Activated T-cell treated with anti-CD3 and anti-CD28 coated beads, Interleukin-2, amount 50 U/mL, for 48 hours (primary cell): ENCODE data around the gene KCNB1.
A peak's percentile ranks its signal among the peaks of the same experiment; 100 is the strongest.

ENCODE experiments used
- DNase-seq, 2 experiments: peaks; one replicate each; pipeline ENCODE4 v3.0.0-alpha.2; 2020

Gene KCNB1

DNA sequence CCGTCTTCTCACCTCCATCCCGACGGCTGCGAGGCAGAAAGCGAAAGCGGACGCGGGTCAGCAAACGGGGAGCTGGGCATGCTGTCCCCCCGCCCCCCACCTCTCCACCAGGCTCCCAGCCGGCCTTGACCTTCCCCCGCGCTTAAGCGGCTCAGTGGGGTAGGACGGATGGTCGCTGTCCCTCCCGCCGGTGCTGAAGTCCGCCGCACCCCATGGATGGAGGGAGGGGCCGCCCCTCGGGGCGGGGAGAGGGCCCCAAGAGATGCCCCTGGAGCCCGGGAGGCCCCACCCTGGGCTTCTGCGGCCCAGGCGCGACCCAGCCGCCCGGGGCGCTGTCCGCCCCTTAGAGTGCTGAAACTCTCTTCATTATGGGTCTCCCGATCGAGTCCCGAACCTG lies at the start of gene KCNB1:
KCNB1 (minus strand) TSS at position 48 of the 397 bp plus-strand sequence. CDS start 188 bp downstream, outside the sequence.
- DNase-seq: peak; percentile 54 to 61

DNA sequence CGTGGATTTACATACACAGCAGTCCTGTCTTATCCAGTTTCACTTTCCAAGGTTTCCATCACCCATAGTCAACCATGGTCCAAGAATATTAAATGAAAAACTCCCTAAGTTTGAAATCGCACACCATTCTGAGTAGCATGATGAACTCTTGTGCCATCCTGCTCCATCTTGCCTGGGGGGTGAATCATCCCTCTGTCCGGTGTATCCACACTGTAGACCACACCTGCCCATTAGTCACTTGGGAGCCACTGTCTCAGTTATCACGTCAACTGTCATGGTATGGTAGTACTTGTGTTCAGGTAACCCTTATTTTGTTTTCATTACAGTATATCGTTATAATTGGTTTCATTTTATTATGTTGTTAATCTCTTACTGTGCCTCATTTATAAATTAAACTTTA lies 47.0 kb upstream of the KCNB1 start:
- DNase-seq: no peak

DNA sequence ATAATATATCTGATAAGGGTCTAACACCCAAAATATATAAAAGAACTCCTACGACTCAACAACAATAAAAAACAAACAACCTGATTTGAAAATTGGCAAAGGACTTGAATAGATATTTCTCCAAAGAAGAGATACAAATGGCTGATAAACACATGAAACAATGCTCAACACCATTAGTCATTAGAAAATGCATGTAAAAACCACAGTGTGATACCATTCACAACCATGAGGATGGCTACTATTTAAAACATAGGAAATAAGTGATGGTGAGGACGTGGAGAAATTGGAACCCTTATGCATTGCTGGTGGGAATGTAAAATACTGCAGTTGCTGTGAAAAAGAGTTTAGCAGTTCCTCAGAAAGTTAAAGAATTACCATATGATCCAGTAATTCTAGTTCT lies 44.1 kb upstream of the KCNB1 start:
- no peak for DNase-seq

DNA sequence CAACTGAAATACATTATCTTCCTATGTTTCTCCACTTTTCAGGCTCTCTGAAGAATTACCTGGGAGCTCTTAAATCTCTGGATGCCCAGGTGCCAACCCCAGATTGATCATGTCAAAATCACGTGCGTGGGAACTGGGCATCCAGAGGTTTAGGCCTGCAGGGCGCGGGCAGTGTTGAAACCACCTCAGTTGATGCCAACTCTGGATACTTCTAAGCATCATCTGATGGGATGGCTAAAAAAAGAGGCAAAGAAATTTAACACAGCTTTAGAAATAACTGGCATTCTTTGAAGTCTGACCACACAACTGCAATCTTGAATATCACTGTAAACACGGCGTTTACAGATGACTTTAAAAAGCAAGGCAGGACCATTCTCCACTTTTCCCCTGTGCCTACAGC lies 43.6 kb upstream of the KCNB1 start:
- DNase-seq: no peak

DNA sequence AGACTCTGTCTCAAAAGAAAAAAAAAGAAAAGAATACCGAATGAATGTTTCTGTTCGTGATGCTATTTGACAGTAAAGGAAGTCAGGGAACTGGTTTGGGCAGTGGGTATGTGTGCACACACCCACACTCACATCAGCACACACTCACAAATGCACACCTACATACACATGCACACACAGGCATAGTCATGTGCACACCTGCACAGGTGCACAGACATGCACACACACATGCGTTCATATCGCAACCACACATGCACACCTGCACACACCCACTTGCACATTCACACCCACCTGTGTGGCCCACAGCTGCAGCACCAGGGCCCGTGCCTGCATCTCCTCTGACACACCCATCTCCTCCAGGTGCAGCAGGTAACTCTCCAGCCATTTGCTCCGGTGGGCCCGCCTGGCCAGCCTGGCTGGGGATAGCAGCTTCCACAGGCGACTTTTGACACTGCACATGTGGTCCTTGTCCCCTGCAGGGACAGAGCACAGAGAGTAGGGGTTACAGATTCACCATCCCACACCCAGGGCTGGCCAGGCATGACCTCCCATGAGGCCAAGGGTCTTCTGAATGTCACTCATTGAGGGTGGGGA lies 41.4 kb upstream of the KCNB1 start:
- no peak for DNase-seq

DNA sequence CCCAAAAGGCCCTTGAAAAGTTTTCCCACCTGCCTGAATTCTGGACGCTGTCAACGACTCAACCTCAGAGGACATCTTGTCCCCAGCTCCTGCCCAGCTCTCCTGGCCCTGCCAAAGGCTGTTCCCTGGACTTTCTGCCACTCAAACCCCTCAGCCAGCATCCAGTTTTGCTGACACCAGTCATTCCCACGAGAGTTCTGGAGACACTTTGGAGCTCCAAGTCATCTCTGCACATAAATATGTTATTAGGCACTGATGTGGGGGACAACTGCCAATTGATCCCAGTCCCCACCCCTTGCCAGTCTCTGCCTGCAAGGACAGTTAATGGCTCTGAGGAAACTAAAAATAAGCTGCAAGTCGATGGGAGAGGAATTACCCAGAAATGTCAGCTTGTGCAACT lies 38.9 kb upstream of the KCNB1 start:
- DNase-seq: no peak

- no peak for DNase-seq
Observed at GRCh38 chr20:49519777-49520359, 37.4 kb upstream of the KCNB1 start.

DNA sequence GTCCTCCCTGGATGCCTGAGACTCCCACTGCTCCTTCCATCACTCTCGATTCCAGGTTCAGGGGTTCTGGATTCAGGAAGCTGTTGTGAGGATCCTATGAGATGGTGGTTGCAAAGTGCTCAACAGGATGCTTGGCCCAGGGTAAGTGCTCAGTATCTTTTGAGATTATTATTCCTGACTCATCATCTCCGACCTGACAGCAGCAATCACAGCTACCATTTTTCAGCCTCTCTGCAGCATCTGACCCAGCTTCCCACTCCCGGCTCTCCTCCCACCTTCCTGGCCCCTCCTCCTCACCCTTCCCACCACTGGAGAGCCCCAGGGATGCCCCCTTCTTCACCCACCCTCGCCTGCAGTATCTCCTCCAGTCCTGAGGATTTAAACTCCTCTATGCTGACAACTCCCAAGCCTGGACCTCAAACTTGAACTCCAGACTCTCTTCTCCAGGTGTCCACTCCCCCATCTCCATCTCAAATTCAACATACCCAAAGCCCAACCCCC lies 36.8 kb upstream of the KCNB1 start:
- no peak for DNase-seq

GRCh38 chr20:49518576-49518975 lies 36.1 kb upstream of the KCNB1 start:
- no peak for DNase-seq

DNA sequence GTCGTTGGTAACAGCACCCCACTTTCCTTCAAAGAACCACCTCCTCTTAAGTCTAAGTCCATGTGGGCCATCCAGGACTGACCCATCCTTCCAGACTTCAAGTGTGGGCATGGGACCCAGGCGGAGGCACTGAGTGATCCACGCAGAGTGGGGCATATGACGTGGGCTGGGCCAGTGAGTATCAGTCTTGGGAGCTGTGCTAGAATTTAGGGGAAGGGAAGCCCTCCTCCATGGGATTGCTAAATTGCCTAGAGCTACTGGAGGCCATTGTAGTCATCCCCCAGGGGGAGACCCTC lies 35.3 kb upstream of the KCNB1 start:
- no peak for DNase-seq

DNA sequence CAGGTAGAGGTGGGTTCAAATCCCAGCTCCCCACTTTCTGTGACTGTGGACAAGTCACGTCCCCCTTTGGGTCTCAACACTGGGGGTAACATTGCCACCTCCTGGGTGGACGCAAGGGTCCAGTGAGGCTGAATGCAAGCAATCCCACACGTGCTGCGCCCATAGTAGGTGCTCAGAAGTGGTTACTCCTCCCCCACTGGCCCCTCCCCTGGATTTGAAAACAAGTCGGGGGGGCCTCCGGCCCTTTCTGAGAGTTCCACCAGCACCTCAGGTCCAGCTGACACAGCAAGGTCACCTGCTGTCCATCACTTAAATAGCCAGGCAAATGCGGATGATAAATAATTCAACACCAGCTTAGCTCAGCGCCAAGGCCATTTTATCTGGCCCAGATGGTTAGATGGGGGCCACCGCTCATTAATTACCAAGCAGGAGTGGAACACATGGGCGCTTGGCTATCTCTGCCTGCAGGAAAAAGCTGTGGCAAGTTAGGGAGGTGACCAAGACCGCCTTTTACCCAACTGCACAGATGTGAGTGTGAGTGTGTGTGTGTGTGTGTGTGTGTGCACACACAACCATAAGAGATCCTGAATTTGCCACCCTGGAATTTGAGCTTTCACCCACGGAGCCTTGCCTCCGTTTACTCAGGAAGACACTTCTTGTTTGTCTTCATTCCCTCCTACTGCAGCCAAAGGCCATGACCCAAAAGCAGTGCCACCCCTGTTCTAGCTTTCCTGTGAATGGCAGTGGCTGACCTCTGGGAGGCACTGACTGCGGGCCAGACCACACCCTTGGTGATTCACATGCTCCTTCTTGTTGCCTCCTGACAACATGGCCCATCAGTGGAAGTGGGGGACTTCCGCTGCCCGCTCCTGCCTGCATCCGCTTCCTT lies 34.7 kb upstream of the KCNB1 start:
- no peak for DNase-seq

DNA sequence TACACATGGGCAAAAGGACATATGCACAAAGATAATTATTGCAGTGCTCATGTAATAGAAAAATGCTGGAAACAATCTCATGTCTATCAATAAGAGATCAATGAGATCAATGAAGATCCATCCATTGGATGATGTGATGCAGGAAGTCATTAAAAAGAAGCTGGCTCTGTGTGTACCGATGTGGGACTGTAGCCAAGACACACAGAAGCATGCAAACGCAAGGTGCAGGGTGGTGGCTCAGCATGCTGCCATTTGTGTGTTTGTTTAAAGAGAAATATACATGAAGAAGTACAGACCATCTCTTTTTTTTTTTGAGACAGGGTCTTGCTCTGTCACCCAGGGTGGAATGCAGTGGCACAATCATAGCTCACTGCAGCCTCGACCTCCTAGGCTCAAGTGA lies 33.1 kb upstream of the KCNB1 start:
- DNase-seq: no peak

- no peak for DNase-seq
Observed at GRCh38 chr20:49513517-49513916, 31.0 kb upstream of the KCNB1 start.

DNA sequence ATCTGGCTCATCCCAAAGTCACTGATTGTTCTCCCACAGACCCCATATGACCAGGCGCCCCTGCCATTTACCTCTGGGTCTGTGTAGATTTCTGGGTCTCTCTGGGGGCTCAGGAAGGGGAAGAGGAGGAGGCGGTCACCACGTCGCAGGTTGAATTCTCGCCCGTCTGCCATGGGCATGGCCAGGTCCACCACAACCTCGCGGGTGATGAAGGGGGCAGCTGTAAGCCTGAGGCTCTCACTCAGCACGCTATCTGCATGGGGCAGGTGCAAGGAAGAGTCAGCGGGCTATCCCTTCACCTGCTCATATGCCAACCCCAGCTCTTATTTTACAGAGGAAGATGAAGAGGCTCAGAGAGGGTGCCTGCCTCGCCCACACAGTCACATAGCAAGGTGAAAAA lies 30.5 kb upstream of the KCNB1 start:
- DNase-seq: no peak

DNA sequence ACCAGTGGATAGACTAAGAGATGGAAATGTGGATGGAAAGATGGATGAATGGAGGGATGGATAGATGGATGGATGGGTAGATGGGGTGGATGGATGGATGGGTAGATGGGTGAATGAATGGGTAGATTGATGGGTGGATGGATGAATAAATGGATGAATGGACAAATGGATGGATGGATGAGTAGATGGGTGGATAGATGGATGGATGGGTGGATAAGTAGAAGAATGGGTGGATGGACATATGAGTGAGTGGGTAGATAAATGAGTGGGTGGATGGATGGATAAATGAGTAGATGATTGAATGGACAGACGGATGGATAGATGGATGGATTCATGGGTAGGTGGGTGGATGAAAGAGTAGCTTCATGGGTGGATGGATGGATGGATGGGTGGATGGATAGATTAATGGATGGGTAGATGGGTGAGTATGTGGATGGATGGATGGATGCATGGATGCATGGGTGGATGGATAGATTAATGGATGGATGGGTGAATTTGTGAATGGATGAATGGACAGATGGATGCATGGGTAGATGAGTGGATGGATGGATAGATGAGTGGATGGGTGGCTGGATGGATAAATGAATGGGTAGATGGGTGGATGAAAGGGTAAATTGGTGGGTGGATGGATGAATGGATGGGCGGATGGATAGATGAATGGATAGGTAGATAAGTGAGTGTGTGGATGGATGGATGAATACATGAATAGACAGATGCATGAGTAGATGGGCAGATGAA lies 29.5 kb upstream of the KCNB1 start:
- DNase-seq: no peak

- DNase-seq: no peak
Observed at GRCh38 chr20:49510562-49511122, 28.2 kb upstream of the KCNB1 start.

GRCh38 chr20:49508435-49509199 lies 26.1 kb upstream of the KCNB1 start:
- DNase-seq: peak in 1 of 2 experiments; percentile 26

DNA sequence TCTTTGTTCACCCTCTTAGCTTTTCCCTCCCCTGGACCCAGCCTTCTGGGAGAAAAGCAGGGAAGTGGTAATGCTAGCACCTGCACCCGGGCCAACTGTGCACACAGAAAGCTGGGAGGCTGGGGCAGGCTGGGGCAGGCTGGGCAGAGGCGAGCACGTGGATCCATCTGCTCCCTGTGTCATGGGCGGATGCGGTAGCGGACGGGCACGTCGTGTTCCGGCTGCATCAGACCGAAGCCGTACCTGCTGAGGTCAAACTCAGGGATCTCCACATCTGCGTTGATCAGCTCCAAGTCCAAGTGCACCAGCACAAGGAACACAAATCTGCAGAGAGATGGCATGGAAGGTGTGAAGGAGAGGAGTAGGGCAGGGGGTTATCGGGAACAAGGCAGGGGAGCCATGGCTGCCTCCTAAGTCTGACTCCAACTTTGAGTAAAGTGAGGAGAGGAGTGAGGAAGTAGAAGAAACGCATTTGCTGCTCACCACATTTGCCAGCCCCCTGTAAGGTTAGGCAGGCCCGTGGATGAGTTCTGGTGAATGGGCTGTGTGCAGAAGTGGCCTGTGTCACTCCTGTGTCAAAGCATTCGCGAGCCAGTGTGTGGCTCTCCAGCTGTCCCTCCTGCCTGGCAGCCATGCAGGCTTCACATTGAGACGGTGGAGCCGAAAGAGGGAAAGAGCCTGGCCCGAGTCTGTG lies 25.4 kb upstream of the KCNB1 start:
- DNase-seq: no peak

DNA sequence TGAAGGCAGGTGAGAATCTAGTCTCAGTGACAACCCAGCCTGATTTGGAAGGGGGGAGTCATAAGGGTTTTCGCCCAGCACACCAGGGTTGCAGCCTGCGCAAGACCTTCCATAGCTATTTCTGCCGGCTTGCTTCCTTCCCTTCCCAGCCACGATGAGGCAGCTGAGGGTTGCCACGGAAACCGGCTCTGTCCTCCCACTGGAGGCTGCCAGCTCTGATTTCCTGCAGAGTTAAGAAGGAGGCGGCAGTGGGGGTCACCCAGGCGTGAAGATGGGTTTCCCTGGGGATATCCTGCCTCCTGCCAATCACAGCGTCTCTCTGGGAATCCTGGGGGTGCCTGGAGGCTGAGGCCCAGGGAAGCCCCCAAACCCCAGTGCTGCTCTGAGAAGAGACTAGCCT lies 23.1 kb upstream of the KCNB1 start:
- no peak for DNase-seq

DNA sequence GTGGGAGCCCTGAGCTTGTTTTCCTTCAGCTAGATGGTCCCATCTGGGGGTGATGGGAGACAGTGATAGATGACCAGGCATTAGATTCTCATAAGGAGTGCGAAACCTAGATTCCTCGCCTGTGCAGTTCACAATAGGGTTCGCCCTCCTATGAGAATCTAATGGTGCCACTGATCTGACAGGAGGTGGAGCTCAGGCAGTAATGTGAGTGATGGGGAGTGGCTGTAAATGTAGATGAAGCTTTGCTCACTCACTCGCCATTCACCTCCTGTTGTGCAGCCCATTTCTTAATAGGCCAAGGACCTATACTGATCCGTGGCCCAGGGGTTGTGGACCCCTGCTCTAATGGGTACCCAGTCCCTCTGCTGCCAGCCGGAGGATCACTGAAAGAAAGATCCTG lies 20.7 kb upstream of the KCNB1 start:
- DNase-seq: no peak

GRCh38 chr20:49501917-49502316 lies 19.4 kb upstream of the KCNB1 start:
- DNase-seq: no peak

DNA sequence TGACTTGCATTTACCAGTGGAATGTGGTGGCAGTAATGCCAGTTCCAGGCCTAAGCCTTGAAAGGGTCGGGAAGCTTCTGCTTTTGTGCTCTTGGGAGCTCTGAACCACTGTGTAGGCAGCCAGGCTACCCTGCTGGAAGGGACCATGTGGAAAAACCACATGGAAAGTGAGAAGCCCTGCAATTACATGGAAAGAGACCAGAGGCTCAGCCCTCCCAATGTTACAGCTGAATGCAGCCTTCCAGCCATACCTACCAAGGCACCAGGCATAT lies 14.9 kb upstream of the KCNB1 start:
- DNase-seq: no peak
